Measurements from ENCODE around the gene ACRV1. TPM values are rescaled to one million over a fixed set of nuclear protein-coding genes. Genes with fewer than 3 reads are reported as not detected.

ACRV1 gene
- total and polyA plus RNA-seq, 2 of the 13 experiments (the other 11 are each of a cell fraction or from before 2014, with no cell fraction given): not detected

- TF ChIP-seq, protein P1, sequence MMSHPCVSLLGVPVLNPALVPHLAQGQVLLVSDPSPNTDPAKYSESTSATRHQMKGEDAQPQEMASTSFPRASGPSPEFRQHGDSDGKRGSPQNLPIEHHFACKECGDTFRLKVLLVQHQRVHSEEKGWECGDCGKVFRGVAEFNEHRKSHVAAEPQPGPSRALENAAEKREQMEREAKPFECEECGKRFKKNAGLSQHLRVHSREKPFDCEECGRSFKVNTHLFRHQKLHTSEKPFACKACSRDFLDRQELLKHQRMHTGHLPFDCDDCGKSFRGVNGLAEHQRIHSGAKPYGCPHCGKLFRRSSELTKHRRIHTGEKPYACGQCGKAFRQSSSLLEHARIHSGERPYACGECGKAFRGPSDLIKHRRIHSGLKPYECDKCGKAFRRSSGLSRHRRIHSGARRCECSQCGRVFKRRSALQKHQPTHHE (CRISPR knock-in tag; IDR thresholded peaks at IDR 0.05; ENCODE audit: borderline replicate concordance): peak; percentile 97
- TF ChIP-seq TAF15 (IDR thresholded peaks at IDR 0.05; ENCODE audit: low read depth, low read length, poor library complexity, severe bottlenecking): peak; percentile 78
- TF ChIP-seq GRHL1 (CRISPR knock-in tag; conservative IDR thresholded peaks at IDR 0.05): no peak; the same call in 1 of the 2 replicates
- no peak for TF ChIP-seq PLRG1 (conservative IDR thresholded peaks at IDR 0.05)
- TF ChIP-seq RNF2 (conservative IDR thresholded peaks at IDR 0.05; ENCODE audit: low read depth): 0 out of 2 replicates have a peak, but pooled peaks have one; percentile 5
- TF ChIP-seq RNF219 (CRISPR knock-in tag; IDR thresholded peaks at IDR 0.05): no peak
- no peak for TF ChIP-seq HNRNPUL1 (IDR thresholded peaks at IDR 0.05; ENCODE audit: low read depth, low read length)
- TF ChIP-seq TERF1 (CRISPR knock-in tag; IDR thresholded peaks at IDR 0.05): peak; percentile 91; the same call in 1 of the 2 replicates
- TF ChIP-seq MTA1 (CRISPR knock-in tag; IDR thresholded peaks at IDR 0.05; ENCODE audit: borderline replicate concordance): peak; percentile 65; the same call in 1 of the 2 replicates
- no peak for TF ChIP-seq ZNF740 (CRISPR knock-in tag; IDR thresholded peaks at IDR 0.05)
- no peak; the same call in 1 of the 2 replicates for TF ChIP-seq ZNF747 (CRISPR knock-in tag; IDR thresholded peaks at IDR 0.05; ENCODE audit: borderline replicate concordance)
- TF ChIP-seq HIC2 (CRISPR knock-in tag; IDR thresholded peaks at IDR 0.05; ENCODE audit: low read depth): no peak
- TF ChIP-seq ZMAT5 (CRISPR knock-in tag; IDR thresholded peaks at IDR 0.05; ENCODE audit: borderline replicate concordance, low read depth): no peak
- TF ChIP-seq ZIK1 (CRISPR knock-in tag; IDR thresholded peaks at IDR 0.05; ENCODE audit: borderline replicate concordance, low read depth): peak; percentile 71
- TF ChIP-seq ZNF737 (CRISPR knock-in tag; IDR thresholded peaks at IDR 0.05; ENCODE audit: borderline replicate concordance): no peak; the same call in 1 of the 2 replicates
- no peak for TF ChIP-seq ZNF644 (CRISPR knock-in tag; IDR thresholded peaks at IDR 0.05; ENCODE audit: low read depth)
These were observed 54.9 kb downstream of the ACRV1 start (continued) for GRCh38 chr11:125625630-125626287.

Measured in HepG2 (cell line).